Type B pancreatic cell (in vitro differentiated cells): ENCODE data around the gene PLCB3. TPM values are rescaled to one million over a fixed set of nuclear protein-coding genes. Genes with fewer than 3 reads are reported as not detected.

Experiments
- DNase-seq: peaks from one replicate; pipeline ENCODE4 v3.0.0; 2021; ENCODE audit warnings: mixed read lengths; ENCODE audit not compliant: unreplicated experiment; ENCODE audit errors: extremely low spot score
- H3K27ac Mint-ChIP-seq: 2 replicates; pipeline ENCODE4 v1.8.0; 2021; ENCODE audit warnings: mild to moderate bottlenecking, mixed read lengths
- H3K27me3 Mint-ChIP-seq: 2 replicates; pipeline ENCODE4 v1.8.0; 2021; ENCODE audit warnings: mixed read lengths
- H3K36me3 Mint-ChIP-seq: 2 replicates; pipeline ENCODE4 v1.8.0; 2021; ENCODE audit warnings: mixed read lengths
- H3K4me1 Mint-ChIP-seq: one replicate; pipeline ENCODE4 v1.8.0; 2021; ENCODE audit warnings: mixed read lengths; ENCODE audit not compliant: unreplicated experiment
- H3K4me3 Mint-ChIP-seq: 2 replicates; pipeline ENCODE4 v1.8.0; 2021; ENCODE audit warnings: mild to moderate bottlenecking, mixed read lengths
- H3K9me3 Mint-ChIP-seq: 2 replicates; pipeline ENCODE4 v1.8.0; 2021; ENCODE audit warnings: mixed read lengths
- total RNA-seq: library from RNA; stranded (reverse); gene quantifications from 2 replicates; pipeline ENCODE4 v1.2.1, GENCODE V29; 2021; ENCODE audit warnings: low replicate concordance
- TF ChIP-seq, protein P1 (sequence below): fragments of 200-600 bp; sonication (generic); conservative IDR thresholded peaks from 2 replicates; pipeline ENCODE4 v1.5.0; 2021; ENCODE audit warnings: antibody characterized with exemption, mild to moderate bottlenecking

PLCB3 gene
- total RNA-seq, 1 donor from 2014 or later, result 40.7 TPM

DNA sequence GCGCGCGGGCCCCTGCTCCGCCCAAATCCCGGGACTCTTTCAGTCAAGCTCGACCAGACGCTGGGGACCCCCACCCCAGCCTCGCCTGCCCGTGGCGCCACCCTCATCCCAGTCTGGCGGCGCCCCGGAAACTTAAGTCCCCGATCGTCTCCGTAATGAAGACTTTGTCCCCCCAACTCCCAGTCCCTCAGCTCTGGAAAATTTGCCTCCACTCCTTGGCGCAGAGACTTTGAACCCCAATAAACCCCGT is 348 bp downstream of the PLCB3 start:
- Mint-ChIP-seq H3K9me3 (no peaks in the 10 kb centered on the region), H3K27ac (peak overlapping the region; percentile 56), H3K4me1 (peaks cover 21% of the 10 kb centered on the region), H3K27me3 (no peaks in the 10 kb centered on the region), H3K36me3 (no peaks in the 10 kb centered on the region), H3K4me3 (peak overlapping the region; percentile 92)
- TF ChIP-seq, protein P1, sequence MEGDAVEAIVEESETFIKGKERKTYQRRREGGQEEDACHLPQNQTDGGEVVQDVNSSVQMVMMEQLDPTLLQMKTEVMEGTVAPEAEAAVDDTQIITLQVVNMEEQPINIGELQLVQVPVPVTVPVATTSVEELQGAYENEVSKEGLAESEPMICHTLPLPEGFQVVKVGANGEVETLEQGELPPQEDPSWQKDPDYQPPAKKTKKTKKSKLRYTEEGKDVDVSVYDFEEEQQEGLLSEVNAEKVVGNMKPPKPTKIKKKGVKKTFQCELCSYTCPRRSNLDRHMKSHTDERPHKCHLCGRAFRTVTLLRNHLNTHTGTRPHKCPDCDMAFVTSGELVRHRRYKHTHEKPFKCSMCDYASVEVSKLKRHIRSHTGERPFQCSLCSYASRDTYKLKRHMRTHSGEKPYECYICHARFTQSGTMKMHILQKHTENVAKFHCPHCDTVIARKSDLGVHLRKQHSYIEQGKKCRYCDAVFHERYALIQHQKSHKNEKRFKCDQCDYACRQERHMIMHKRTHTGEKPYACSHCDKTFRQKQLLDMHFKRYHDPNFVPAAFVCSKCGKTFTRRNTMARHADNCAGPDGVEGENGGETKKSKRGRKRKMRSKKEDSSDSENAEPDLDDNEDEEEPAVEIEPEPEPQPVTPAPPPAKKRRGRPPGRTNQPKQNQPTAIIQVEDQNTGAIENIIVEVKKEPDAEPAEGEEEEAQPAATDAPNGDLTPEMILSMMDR, result no peak
- DNase-seq, result no peak

- Mint-ChIP-seq H3K36me3 (no peaks in the 10 kb centered on the region), H3K27me3 (no peaks in the 10 kb centered on the region), H3K9me3 (no peaks in the 10 kb centered on the region), H3K27ac (peak overlapping the region; percentile 56), H3K4me3 (peak overlapping the region; percentile 92), H3K4me1 (peaks cover 21% of the 10 kb centered on the region)
- TF ChIP-seq, protein P1, result peak; percentile 28
- DNase-seq, result no peak
Measured at GRCh38 chr11:64252003-64252872, 908 bp downstream of the PLCB3 start.

- Mint-ChIP-seq H3K4me3 (peak overlapping the region; percentile 70), H3K27ac (no peak overlapping the region), H3K36me3 (no peaks in the 10 kb centered on the region), H3K9me3 (no peaks in the 10 kb centered on the region), H3K27me3 (no peaks in the 10 kb centered on the region), H3K4me1 (peaks cover 17% of the 10 kb centered on the region)
- TF ChIP-seq, protein P1, result no peak
- DNase-seq, result no peak
Measured at GRCh38 chr11:64253043-64253442, 1.7 kb downstream of the PLCB3 start.

DNA sequence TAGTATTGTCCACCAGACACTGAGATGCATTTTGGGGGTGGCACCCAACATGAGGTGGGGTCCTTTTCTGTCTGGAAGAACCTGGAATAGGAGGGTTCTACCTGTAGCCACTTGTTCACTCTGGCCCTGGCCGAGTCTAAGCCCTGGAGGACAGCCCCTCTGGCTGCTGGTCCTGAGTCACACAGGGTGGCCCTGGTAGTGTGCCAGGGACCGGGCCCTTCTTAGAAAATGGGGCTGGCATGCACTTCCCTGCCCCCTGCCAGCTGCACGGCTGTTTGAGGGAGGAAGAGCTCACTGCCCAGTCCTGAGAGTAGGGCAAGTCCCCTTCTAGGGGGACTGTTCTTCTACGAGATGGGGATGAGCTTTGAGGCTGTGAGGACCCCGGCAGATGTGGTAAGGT is 2.2 kb downstream of the PLCB3 start:
- Mint-ChIP-seq H3K27ac (peak overlapping the region; percentile 53), H3K9me3 (no peaks in the 10 kb centered on the region)

GRCh38 chr11:64254326-64254725 is 3.0 kb downstream of the PLCB3 start:
- TF ChIP-seq, protein P1, result no peak
- DNase-seq, result no peak
- Mint-ChIP-seq H3K27ac (peak overlapping the region; percentile 53), H3K4me1 (peaks cover 15% of the 10 kb centered on the region), H3K4me3 (peak overlapping the region; percentile 55), H3K36me3 (peaks cover 1% of the 10 kb centered on the region), H3K27me3 (no peaks in the 10 kb centered on the region), H3K9me3 (no peaks in the 10 kb centered on the region)

More for the DNA sequence above, 2.2 kb downstream of the PLCB3 start:
- Mint-ChIP-seq H3K36me3 (no peaks in the 10 kb centered on the region), H3K4me3 (peak overlapping the region; percentile 70), H3K27me3 (no peaks in the 10 kb centered on the region), H3K4me1 (peaks cover 15% of the 10 kb centered on the region)
- TF ChIP-seq, protein P1, result no peak
- no peak for DNase-seq
